Left lobe of liver (tissue), 2 donors: ENCODE data around the gene HEXD. TPM values are rescaled to one million over a fixed set of nuclear protein-coding genes. Genes with fewer than 3 reads are reported as not detected.

Source experiments
- ATAC-seq: fragments of 200-7000 bp; cut with Tn5 transposase; one replicate; pipeline ENCODE4 v1.9.1; 2020; ENCODE audit warnings: mild to moderate bottlenecking, moderate library complexity
- DNase-seq: peaks from one replicate; pipeline ENCODE4 v3.0.0-alpha.2; 2020; ENCODE audit warnings: low spot score
- total RNA-seq: library from RNA; stranded (reverse); gene quantifications from one replicate; pipeline ENCODE4 v1.2.1, GENCODE V29; 2021
- donor health status: DM: no; HTN: no; CAD: no; lungs with moderate emphysema.
- donor health status: DM: no; HTN: yes; CAD: no.

The HEXD gene
- total RNA-seq, 1 donor from 2014 or later, result 44.3 TPM

DNA sequence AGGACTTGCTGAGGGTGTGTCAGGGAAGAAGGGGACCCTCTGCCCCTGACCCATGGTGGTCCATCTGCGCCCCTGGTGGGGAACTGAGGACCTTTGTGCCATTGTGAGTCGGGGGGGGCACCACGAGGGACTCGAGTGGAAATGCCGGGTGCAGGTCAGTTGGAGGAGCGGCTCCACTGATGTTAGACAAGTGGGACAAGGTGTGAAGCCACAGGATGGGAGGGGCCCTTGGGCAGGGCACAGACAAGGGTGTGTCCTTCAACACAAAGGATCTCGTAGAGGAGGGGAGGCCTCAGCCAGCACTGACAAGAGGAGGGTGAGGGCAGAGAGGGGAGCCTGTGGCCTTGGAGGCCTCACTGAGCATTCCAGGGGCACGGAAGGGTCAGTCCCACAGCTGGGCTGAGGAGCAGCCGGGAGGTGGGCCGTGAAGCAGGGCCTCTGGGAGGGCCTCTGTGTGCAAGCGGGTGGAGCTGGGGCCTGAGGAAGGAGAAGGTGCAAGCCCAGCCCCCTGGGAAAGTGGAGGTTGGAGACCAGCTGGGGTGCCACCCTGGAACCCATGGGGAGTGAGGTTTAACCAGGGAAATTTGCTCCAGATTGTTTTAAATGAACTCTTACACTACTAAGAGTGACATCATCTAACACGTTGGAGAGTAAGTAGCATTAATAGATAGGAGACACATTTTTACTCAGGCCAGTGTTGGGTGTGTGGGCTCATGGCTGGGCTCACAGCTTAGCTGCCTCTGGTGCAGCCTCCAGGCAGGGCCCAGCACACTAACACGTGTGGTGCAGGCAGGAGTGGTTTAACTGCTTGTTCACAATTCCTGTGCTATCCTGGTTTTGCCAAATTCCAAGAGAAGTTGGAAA lies 68.3 kb downstream of the HEXD start:
- ATAC-seq, result no peak
- no peak for DNase-seq

DNA sequence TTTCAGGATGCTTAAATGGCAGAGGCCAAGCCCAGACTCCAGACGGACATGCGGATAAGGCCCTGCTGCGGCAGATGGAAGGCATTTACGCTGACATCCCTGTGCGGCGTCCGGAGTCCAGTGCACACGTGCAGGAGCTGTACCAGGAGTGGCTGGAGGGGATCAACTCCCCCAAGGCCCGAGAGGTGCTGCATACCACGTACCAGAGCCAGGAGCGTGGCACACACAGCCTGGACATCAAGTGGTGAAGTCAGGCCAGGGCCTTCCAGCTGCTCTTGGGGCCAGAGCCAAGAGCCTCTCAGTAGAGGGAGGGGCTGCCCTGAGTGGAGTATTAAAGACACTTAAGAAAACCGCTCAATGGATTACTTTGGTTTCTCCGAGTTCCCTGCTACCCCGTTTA lies 69.8 kb downstream of the HEXD start:
- ATAC-seq, result no peak

DNA sequence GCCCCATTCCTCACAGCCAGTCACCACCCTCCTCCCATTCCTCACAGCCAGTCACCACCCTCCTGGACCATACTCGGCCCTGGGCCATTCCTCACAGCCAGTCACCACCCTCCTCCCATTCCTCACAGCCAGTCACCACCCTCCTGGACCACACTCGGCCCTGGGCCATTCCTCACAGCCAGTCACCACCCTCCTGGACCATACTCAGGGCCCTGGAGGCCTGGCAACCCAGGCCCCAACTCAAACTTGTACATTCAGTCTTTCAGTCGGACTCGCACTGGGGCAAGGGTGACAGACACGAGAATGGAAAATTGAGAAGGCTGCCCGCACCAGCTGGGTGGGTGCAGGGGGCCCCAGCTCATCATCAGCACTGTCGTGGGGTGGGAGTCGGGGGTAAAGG lies 71.0 kb downstream of the HEXD start:
- DNase-seq (no peak), ATAC-seq (no peak)

More for the DNA sequence above, 69.8 kb downstream of the HEXD start:
- no peak for DNase-seq

GRCh38 chr17:82489851-82490511 lies 71.8 kb downstream of the HEXD start:
- DNase-seq (no peak), ATAC-seq (no peak)

DNA sequence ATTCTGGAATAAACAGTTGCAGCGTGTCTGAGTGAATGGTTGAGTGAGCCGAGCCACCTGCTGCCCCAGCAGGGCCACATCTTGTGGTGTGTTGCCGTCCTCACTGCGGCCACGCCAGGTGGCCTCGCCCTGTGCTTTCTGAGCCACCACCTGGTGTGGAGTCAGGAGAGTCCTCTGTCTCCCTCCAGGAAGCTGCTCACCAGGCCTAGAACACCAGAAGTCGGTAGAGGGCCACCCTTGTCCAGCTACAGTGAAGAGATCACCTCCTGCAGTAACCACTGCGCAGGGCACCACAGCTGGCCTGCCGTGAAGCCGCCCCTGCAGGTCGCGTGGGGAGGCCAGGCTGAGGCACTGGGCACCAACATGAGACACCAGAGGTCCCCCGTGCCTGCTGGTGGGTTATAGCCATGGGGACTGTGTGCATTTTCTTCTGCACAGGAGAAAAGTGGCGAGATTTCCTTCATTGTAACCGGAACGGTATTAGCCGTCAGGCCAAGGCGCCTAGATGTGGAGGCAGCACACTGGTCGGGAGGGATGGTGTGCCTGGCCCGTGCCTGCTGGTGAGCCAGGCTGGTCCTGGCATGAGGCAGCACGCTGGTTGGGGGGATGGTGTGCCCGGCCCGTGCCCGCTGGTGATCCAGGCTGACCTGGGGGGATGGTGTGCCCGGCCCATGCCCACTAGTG lies 72.5 kb downstream of the HEXD start:
- ATAC-seq (no peak), DNase-seq (no peak)

- ATAC-seq (no peak), DNase-seq (no peak)
Observed at GRCh38 chr17:82491196-82491530, 73.0 kb downstream of the HEXD start.

DNA sequence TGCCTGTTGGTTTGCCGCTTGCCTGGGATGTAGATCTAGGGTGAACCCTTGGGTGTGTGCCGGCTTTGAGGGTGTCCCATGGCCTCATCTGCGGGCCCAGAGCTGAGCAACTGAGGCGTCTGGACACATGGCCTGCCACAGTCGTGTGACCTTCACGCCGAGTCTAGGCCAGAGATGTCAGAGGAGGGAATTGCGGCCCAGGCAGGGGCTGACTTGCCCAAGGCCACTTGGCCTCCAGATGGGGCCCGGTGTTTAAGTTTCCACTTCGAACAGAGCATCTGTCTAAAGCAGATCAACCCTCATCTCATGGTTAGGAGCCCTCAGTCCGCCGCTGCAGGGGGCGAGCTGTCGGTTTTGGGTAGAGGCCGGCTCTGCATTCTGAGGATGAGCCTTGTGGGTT lies 73.4 kb downstream of the HEXD start:
- DNase-seq (no peak), ATAC-seq (no peak)

Other genes with a start within 250 kb of the HEXD start
- 32.8 TPM for gene CCDC57, start 205.5 kb upstream of the HEXD start, total RNA-seq
- gene SLC16A3, start 189.3 kb upstream of the HEXD start, total RNA-seq, result 6.9 TPM
- gene CSNK1D, start 144.6 kb upstream of the HEXD start, total RNA-seq, result 49.6 TPM
- gene CD7, start 100.7 kb upstream of the HEXD start, total RNA-seq, result 1.4 TPM
- 3.0 TPM for gene SECTM1, start 84.6 kb upstream of the HEXD start, total RNA-seq
- gene TEX19, start 59.1 kb upstream of the HEXD start, total RNA-seq, result not detected
- gene UTS2R, start 46.6 kb upstream of the HEXD start, total RNA-seq, result not detected
- gene OGFOD3, start 239 bp downstream of the HEXD start, total RNA-seq, result 18.4 TPM
- gene CYBC1, start 32.4 kb downstream of the HEXD start, total RNA-seq, result 35.5 TPM
- gene NARF, start 40.4 kb downstream of the HEXD start, total RNA-seq, result 22.5 TPM
- gene FOXK2, start 101.4 kb downstream of the HEXD start, total RNA-seq, result 16.2 TPM
- gene WDR45B, start 230.1 kb downstream of the HEXD start, total RNA-seq, result 26.6 TPM